ENCODE data around the gene VPS35L. TPM values are rescaled to one million over a fixed set of nuclear protein-coding genes. Genes with fewer than 3 reads are reported as not detected.

VPS35L gene
- total and polyA plus RNA-seq, 2 of the 13 experiments (the other 11 are each of a cell fraction or from before 2014, with no cell fraction given), result 1.4 to 1.6 TPM

- TF ChIP-seq PAF1 (CRISPR knock-in tag; IDR thresholded peaks at IDR 0.05), result no peak
- peak; percentile 95 for TF ChIP-seq ZNF749 (CRISPR knock-in tag; IDR thresholded peaks at IDR 0.05; ENCODE audit: borderline replicate concordance)
- peak; percentile 93 for TF ChIP-seq MEF2D (CRISPR knock-in tag; IDR thresholded peaks at IDR 0.05)
- TF ChIP-seq ZNF260 (CRISPR knock-in tag; IDR thresholded peaks at IDR 0.05; ENCODE audit: borderline replicate concordance, low read depth), result no peak
- peak; percentile 98 for TF ChIP-seq ZIK1 (CRISPR knock-in tag; IDR thresholded peaks at IDR 0.05; ENCODE audit: borderline replicate concordance, low read depth)
- TF ChIP-seq ZNF326 (CRISPR knock-in tag; IDR thresholded peaks at IDR 0.05; ENCODE audit: borderline replicate concordance), result no peak
- TF ChIP-seq MED1 (CRISPR knock-in tag; IDR thresholded peaks at IDR 0.05), result peak; percentile 62
- peak; percentile 90 for TF ChIP-seq UBTF (CRISPR knock-in tag; IDR thresholded peaks at IDR 0.05)
- peak; percentile 96 for TF ChIP-seq KDM3A (CRISPR knock-in tag; IDR thresholded peaks at IDR 0.05; ENCODE audit: low read depth)
- TF ChIP-seq ZNF549 (CRISPR knock-in tag; IDR thresholded peaks at IDR 0.05), result no peak; the same call in 1 of the 2 replicates
- TF ChIP-seq SETDB1 (CRISPR knock-in tag; IDR thresholded peaks at IDR 0.05; ENCODE audit: borderline replicate concordance), result 0 out of 2 replicates have a peak, but pooled peaks have one; percentile 81
- TF ChIP-seq SP1 (IDR thresholded peaks at IDR 0.05), result no peak
- peak; percentile 73 for TF ChIP-seq SP1 (CRISPR knock-in tag; IDR thresholded peaks at IDR 0.05)
- TF ChIP-seq ONECUT2 (CRISPR knock-in tag; IDR thresholded peaks at IDR 0.05), result no peak
- peak; percentile 96 for TF ChIP-seq ZFX (CRISPR knock-in tag; IDR thresholded peaks at IDR 0.05; ENCODE audit: low read depth)
- peak; percentile 99 for TF ChIP-seq ZNF350 (CRISPR knock-in tag; IDR thresholded peaks at IDR 0.05; ENCODE audit: borderline replicate concordance, low read depth)
- no peak for TF ChIP-seq ZNF720 (CRISPR knock-in tag; IDR thresholded peaks at IDR 0.05)
- TF ChIP-seq CSRNP1 (CRISPR knock-in tag; IDR thresholded peaks at IDR 0.05), result peak; percentile 87; the same call in 1 of the 2 replicates
- TF ChIP-seq USF2 (IDR thresholded peaks at IDR 0.05; ENCODE audit: low read depth, low read length), result peak; percentile 48
- TF ChIP-seq USF2 (CRISPR knock-in tag; IDR thresholded peaks at IDR 0.05; ENCODE audit: borderline replicate concordance), result peak; percentile 71; the same call in 1 of the 2 replicates
- TF ChIP-seq JDP2 (CRISPR knock-in tag; IDR thresholded peaks at IDR 0.05; ENCODE audit: borderline replicate concordance), result no peak; the same call in 1 of the 2 replicates
- TF ChIP-seq POLR2AphosphoS5 (IDR thresholded peaks at IDR 0.05; ENCODE audit: low read depth, low read length), result peak; percentile 88
These were observed 162.5 kb downstream of the VPS35L start, which contains the start of the genes IQCK and KNOP1 (continued) for GRCh38 chr16:19717741-19718623.

Measured in HepG2 (cell line).